K562 (cell line): ENCODE measurements around the gene FLAD1. TPM values are rescaled to one million over a fixed set of nuclear protein-coding genes. Genes with fewer than 3 reads are reported as not detected.

ENCODE experiments used
- C11orf30 ChIP-seq: fragments of 450-650 bp; IDR thresholded peaks from 2 replicates; pipeline ENCODE4 v1.6.1; 2016; ENCODE audit warnings: low read depth, mild to moderate bottlenecking
- ETV1 ChIP-seq: fragments of 450-650 bp; conservative IDR thresholded peaks from 2 replicates; pipeline ENCODE4 v1.6.1; 2016; ENCODE audit warnings: missing genetic modification characterization, control low read depth, low read depth, missing compliant biosample characterization
- HBP1 ChIP-seq: fragments of 450-650 bp; formaldehyde crosslinking; IDR thresholded peaks from 2 replicates; pipeline ENCODE4 v1.4.0; 2022; ENCODE audit warnings: missing genetic modification characterization
- KAT7 ChIP-seq: sonication (generic); formaldehyde crosslinking; IDR thresholded peaks from 2 replicates; pipeline ENCODE4 v1.8.0; 2022; ENCODE audit warnings: missing genetic modification reagents, mild to moderate bottlenecking, borderline replicate concordance
- KDM4B ChIP-seq, 2 experiments: fragments of 450-650 bp in 1 of 2; sonication (generic) in 1 of 2; IDR thresholded peaks; 2 replicates each; pipeline ENCODE4 v1.6.1; 2016 to 2017; ENCODE audit warnings: borderline replicate concordance in 2 of 2, antibody characterized with exemption in 1 of 2, low read depth in 1 of 2, mild to moderate bottlenecking in 1 of 2
- MCM3 ChIP-seq: fragments of 450-650 bp; IDR thresholded peaks from 2 replicates; pipeline ENCODE4 v1.6.1; 2016
- MXI1 ChIP-seq: IDR thresholded peaks from 2 replicates; pipeline ENCODE4 v1.6.1; 2011; ENCODE audit warnings: low read depth, mild to moderate bottlenecking, improper control_type of control experiment, low read length
- NFYB ChIP-seq: IDR thresholded peaks from 2 replicates; pipeline ENCODE4 v1.6.1; 2011; ENCODE audit warnings: mild to moderate bottlenecking, moderate library complexity; ENCODE audit not compliant: insufficient read length; ENCODE audit errors: extremely low read depth
- POLR2G ChIP-seq: fragments of 200-400 bp; formaldehyde crosslinking; IDR thresholded peaks from 2 replicates; pipeline ENCODE4 v1.6.1; 2017; ENCODE audit warnings: low read depth, mild to moderate bottlenecking, antibody characterized with exemption, low read length, moderate library complexity
- RFX5 ChIP-seq: IDR thresholded peaks from 2 replicates; pipeline ENCODE4 v1.6.1; 2011; ENCODE audit warnings: low read depth, mild to moderate bottlenecking, improper control_type of control experiment, low read length
- SMARCA4 ChIP-seq: fragments of 450-650 bp; IDR thresholded peaks from 2 replicates; pipeline ENCODE4 v1.6.1; 2016
- SRSF7 ChIP-seq: fragments of 200-400 bp; formaldehyde crosslinking; optimal IDR thresholded peaks from 2 replicates; pipeline ENCODE3; 2017; ENCODE audit warnings: mild to moderate bottlenecking, low read depth, low read length
- TBP ChIP-seq: optimal IDR thresholded peaks from 2 replicates; pipeline ENCODE3; 2011; ENCODE audit warnings: low read depth, low read length, improper control_type of control experiment
- U2AF1 ChIP-seq: fragments of 200-400 bp; formaldehyde crosslinking; optimal IDR thresholded peaks from 2 replicates; pipeline ENCODE3; 2017; ENCODE audit warnings: mild to moderate bottlenecking, low read depth, low read length, moderate library complexity
- WHSC1 ChIP-seq: IDR thresholded peaks from one replicate; pipeline ENCODE4 v1.6.1; 2012; ENCODE audit warnings: low read length, control low read depth, inconsistent platforms
- ZBTB2 ChIP-seq: fragments of 450-650 bp; IDR thresholded peaks from 2 replicates; pipeline ENCODE4 v1.6.1; 2016; ENCODE audit warnings: antibody characterized with exemption
- ZBTB7A ChIP-seq: IDR thresholded peaks from 2 replicates; pipeline ENCODE4 v1.6.1; 2011; ENCODE audit warnings: low read depth, mild to moderate bottlenecking, low read length, moderate library complexity, borderline replicate concordance; ENCODE audit not compliant: control insufficient read depth
- ZNF551 ChIP-seq: fragments of 250-450 bp; sonication (Bioruptor Pico); IDR thresholded peaks from 2 replicates; pipeline ENCODE4 v1.5.0; 2021; ENCODE audit warnings: mild to moderate bottlenecking, moderate library complexity
- ZNF764 ChIP-seq: fragments of 250-450 bp; sonication (Bioruptor Pico); IDR thresholded peaks from 2 replicates; pipeline ENCODE4 v1.4.0; 2020; ENCODE audit warnings: low read depth, mild to moderate bottlenecking, moderate library complexity
- polyA plus RNA-seq, 8 experiments: library from polyadenylated mRNA; depleted of rRNA in 4 of 8; stranded (reverse) in 5 of 8; unstranded in 3 of 8; fragments of >200 nt; fragmentation: Nextera tagmentation in 2 of 8; fragmentation: Illumina TruSeq in 1 of 8; extraction: Ambion mirVana in 2 of 8; extraction: Trizol in 1 of 8; gene quantifications; 2 replicates each; pipeline versions ENCODE4 v1.2.1 to v1.2.3, GENCODE V29; 2011 to 2014; ENCODE audit warnings: inconsistent platforms in 1 of 8, missing spikeins in 1 of 8
- total RNA-seq, 7 experiments: library from RNA; depleted of rRNA in 6 of 7; stranded (reverse); fragments of >200 nt in 6 of 7; fragmentation: Illumina TruSeq in 2 of 7; extraction: Trizol in 2 of 7; gene quantifications; 2 replicates each; pipeline versions ENCODE4 v1.2.1 to v1.2.3, GENCODE V29; 2011 to 2021; ENCODE audit warnings: low replicate concordance in 1 of 7
- TF ChIP-seq, protein P1 (sequence below): fragments of 250-450 bp; sonication (Bioruptor Pico); IDR thresholded peaks from 2 replicates; pipeline ENCODE4 v1.5.1; 2021; ENCODE audit warnings: mild to moderate bottlenecking
- TF ChIP-seq, protein P2 (sequence below): fragments of 250-450 bp; sonication (Bioruptor Pico); IDR thresholded peaks from 2 replicates; pipeline ENCODE4 v1.8.0; 2022; ENCODE audit warnings: inconsistent platforms, mild to moderate bottlenecking, moderate library complexity, borderline replicate concordance
- TF ChIP-seq, protein P3 (sequence below): IDR thresholded peaks from 2 replicates; pipeline ENCODE4 v1.6.1; 2012; ENCODE audit warnings: low read depth, low read length, improper control_type of control experiment, borderline replicate concordance

Gene FLAD1
- total and polyA plus RNA-seq, 9 of the 15 experiments (the other 6 are each of a cell fraction or from before 2014, with no cell fraction given) = 24.9 to 85.8 (median 67.0) TPM

- TF ChIP-seq, protein P1, sequence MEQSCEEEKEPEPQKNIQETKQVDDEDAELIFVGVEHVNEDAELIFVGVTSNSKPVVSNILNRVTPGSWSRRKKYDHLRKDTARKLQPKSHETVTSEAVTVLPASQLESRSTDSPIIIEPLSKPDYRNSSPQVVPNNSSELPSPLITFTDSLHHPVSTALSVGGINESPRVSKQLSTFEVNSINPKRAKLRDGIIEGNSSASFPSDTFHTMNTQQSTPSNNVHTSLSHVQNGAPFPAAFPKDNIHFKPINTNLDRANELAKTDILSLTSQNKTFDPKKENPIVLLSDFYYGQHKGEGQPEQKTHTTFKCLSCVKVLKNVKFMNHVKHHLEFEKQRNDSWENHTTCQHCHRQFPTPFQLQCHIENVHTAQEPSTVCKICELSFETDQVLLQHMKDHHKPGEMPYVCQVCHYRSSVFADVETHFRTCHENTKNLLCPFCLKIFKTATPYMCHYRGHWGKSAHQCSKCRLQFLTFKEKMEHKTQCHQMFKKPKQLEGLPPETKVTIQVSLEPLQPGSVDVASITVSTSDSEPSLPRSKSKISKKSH (CRISPR knock-in tag) = no peak
- 0 out of 2 replicates have a peak, but pooled peaks have one; percentile 28 for TF ChIP-seq KAT7 (CRISPR knock-in tag)
- TF ChIP-seq ZNF551 (CRISPR knock-in tag) = no peak
- TF ChIP-seq, protein P2, sequence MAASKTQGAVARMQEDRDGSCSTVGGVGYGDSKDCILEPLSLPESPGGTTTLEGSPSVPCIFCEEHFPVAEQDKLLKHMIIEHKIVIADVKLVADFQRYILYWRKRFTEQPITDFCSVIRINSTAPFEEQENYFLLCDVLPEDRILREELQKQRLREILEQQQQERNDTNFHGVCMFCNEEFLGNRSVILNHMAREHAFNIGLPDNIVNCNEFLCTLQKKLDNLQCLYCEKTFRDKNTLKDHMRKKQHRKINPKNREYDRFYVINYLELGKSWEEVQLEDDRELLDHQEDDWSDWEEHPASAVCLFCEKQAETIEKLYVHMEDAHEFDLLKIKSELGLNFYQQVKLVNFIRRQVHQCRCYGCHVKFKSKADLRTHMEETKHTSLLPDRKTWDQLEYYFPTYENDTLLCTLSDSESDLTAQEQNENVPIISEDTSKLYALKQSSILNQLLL (CRISPR knock-in tag) = no peak
- peak in 1 of 2 experiments; percentile 76; a peak in 1 of 4 replicates for TF ChIP-seq KDM4B (IDR thresholded peaks at IDR 0.05; ENCODE audit: borderline replicate concordance in 2 of 2, low read depth in 1 of 2)
- no peak for TF ChIP-seq ZNF764 (CRISPR knock-in tag)
- TF ChIP-seq HBP1 = no peak
- TF ChIP-seq, protein P3, sequence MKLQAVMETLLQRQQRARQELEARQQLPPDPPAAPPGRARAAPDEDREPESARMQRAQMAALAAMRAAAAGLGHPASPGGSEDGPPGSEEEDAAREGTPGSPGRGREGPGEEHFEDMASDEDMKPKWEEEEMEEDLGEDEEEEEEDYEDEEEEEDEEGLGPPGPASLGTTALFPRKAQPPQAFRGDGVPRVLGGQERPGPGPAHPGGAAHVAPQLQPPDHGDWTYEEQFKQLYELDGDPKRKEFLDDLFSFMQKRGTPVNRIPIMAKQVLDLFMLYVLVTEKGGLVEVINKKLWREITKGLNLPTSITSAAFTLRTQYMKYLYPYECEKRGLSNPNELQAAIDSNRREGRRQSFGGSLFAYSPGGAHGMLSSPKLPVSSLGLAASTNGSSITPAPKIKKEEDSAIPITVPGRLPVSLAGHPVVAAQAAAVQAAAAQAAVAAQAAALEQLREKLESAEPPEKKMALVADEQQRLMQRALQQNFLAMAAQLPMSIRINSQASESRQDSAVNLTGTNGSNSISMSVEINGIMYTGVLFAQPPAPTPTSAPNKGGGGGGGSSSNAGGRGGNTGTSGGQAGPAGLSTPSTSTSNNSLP = no peak
- no peak for TF ChIP-seq WHSC1
- no peak for TF ChIP-seq NFYB
- no peak for TF ChIP-seq MCM3
- TF ChIP-seq C11orf30 = no peak
- TF ChIP-seq TBP = no peak
- peak; percentile 38 for TF ChIP-seq POLR2G
- no peak for TF ChIP-seq MXI1
- no peak for TF ChIP-seq ZBTB2
- no peak for TF ChIP-seq RFX5
- TF ChIP-seq ETV1 (tag) = peak; percentile 84
- no peak for TF ChIP-seq SMARCA4
- TF ChIP-seq U2AF1 = no peak
- peak; percentile 87; the same call in 1 of the 2 replicates for TF ChIP-seq ZBTB7A
- TF ChIP-seq SRSF7 = no peak
Measured at GRCh38 chr1:155003766-155004351, 20.7 kb downstream of the FLAD1 start (continued).
